ENCODE data around the gene CDK14.

DNA sequence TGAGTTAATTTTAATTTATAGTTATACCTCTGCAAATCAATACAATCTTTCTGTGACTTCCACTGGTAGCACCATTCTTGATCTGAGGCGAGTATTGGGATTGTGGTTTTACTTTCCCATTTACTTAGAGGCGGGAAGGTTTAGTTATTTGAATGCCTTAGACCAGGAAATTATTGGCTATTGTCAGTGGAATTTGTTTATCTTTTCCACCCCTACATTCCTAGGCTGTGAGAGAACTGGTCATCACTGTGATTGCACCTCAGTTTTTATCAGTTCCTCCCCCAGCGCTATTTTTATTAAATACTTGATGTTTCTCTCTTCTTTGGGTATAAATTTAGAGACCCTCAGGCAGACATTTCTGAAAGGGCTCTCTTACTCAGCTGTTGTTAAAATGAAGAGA lies 29.9 kb downstream of the CDK14 start:
- TF ChIP-seq POLR2AphosphoS5 (IDR thresholded peaks at IDR 0.05; ENCODE audit: borderline replicate concordance, low read depth, low read length) (no peak), EZH2 (IDR thresholded peaks at IDR 0.05) (no peak), FOXP2 (optimal IDR thresholded peaks at IDR 0.05; ENCODE audit: control extremely low read depth, extremely low read length, insufficient read depth) (no peak)

Measured in SK-N-MC (cell line).